ENCODE results near the gene EGF. TPM values are rescaled to one million over a fixed set of nuclear protein-coding genes. Genes with fewer than 3 reads are reported as not detected.
"Not testable (repeated sequence)": the region's sequence is repeated elsewhere in the genome, so short reads cannot be mapped to it uniquely, and the experiment has no call there.

EGF gene
- total RNA-seq, 3 donors from 2014 or later, result 1.6 to 2.6 (median 2.5) TPM

GRCh38 chr4:109930464-109930863 is 17.8 kb downstream of the EGF start:
- H3K4me3 ChIP-seq, result no peak overlapping the region
- TF ChIP-seq CTCF (IDR thresholded peaks at IDR 0.05), result no peak
- ATAC-seq (no peak), DNase-seq (no peak)
- no peaks in the 10 kb centered on the region for H3K36me3 ChIP-seq (ENCODE audit: low read depth)
- intact Hi-C loops (cut with DNase I, micrococcal nuclease), result no loop called here
- no peaks in the 10 kb centered on the region for H3K9me3 ChIP-seq
- no peaks in the 10 kb centered on the region for H3K4me1 ChIP-seq (ENCODE audit: low read depth)

DNA sequence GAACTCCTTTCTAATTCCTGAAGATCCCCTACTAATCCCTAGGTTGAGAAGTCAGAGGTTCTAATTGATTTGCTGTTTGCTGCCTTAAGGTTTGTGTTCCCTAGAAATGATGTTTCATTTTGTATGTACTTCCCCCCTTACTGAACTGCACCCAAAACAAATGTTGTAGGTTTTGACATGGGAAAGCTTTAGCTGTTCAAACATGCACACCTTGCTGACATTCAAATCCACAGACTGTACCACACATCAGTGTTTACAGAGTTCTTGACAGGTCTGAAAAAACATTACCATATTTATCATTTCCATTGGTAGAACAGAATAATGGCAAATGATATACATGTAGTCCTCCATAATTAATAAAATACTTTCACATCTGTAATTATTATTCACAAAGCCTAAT is 18.2 kb downstream of the EGF start:
- Histone ChIP-seq H3K4me1 (ENCODE audit: low read depth) (no peaks in the 10 kb centered on the region), H3K36me3 (ENCODE audit: low read depth) (no peaks in the 10 kb centered on the region), H3K4me3 (no peak overlapping the region), H3K9me3 (no peaks in the 10 kb centered on the region)
- ATAC-seq (no peak), DNase-seq (no peak)
- TF ChIP-seq CTCF (IDR thresholded peaks at IDR 0.05), result no peak
- intact Hi-C loops (cut with DNase I, micrococcal nuclease), result no loop called here

DNA sequence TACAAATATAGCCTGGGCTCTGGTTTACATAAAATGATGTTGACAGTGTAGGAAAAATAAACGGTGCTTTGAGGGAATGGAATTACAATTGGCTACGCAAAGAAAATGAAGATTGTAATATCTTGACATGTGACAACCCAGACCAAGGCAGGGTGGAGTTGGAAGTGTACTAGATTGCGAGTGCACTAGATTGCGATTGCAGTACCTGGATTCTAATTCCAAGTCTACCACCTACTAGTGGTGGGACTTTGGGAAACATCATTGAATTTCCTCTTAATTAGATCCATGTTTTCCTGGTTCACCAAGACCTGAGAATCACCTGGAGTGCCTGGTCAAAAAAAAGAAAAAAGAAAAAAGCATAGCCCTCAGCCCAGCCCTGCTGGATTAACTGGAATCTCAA is 18.6 kb downstream of the EGF start:
- intact Hi-C loops (cut with DNase I, micrococcal nuclease), result no loop called here
- ATAC-seq (no peak), DNase-seq (no peak)
- no peaks in the 10 kb centered on the region for H3K4me1 ChIP-seq (ENCODE audit: low read depth)
- no peak overlapping the region for H3K4me3 ChIP-seq
- no peaks in the 10 kb centered on the region for H3K36me3 ChIP-seq (ENCODE audit: low read depth)
- H3K9me3 ChIP-seq, result no peaks in the 10 kb centered on the region
- no peak for TF ChIP-seq CTCF (IDR thresholded peaks at IDR 0.05)

DNA sequence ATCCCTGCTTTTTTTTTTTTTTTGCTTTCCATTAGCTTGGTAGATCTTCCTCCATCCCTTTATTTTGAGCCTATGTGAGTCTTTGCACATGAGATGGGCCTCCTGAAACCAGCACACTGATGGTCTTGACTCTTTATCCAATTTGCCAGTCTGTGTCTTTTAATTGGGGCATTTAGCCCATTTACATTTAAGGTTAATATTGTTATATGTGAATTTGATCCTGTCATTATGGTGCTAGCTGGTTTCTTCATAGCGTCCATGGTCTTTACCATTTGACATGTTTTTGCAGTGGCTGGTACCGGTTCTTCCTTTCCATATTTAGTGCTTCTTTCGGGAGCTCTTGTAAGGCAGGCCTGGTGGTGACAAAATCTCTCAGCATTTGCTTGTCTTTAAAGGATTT is 24.7 kb downstream of the EGF start:
- DNase-seq; ATAC-seq; H3K4me3 ChIP-seq; H3K9me3 ChIP-seq; H3K36me3 ChIP-seq (ENCODE audit: low read depth); H3K4me1 ChIP-seq (ENCODE audit: low read depth); intact Hi-C loops (cut with DNase I, micrococcal nuclease): not testable (repeated sequence)

DNA sequence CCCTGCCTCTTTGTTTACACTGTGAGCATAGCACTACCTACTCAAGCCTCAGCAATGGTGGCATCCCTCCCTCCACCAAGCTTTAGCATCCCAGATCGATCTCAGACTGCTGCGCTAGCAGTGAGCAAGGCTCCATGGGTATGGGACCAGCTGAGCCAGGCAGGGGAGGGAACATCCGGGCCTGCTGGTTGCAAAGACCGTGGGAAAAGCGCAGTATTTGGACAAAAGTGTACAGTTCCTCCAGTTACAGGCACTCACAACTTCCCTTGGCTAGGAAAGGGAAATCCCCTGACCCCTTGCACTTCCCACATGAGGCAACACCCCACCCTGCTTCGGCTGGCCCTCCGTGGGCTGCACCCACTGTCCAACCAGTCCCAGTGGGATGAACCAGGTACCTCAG is 26.5 kb downstream of the EGF start:
- H3K9me3 ChIP-seq, result no peaks in the 10 kb centered on the region
- ATAC-seq (no peak), DNase-seq (no peak)
- intact Hi-C loops (cut with DNase I, micrococcal nuclease), result no loop called here
- no peaks in the 10 kb centered on the region for H3K4me1 ChIP-seq (ENCODE audit: low read depth)
- no peaks in the 10 kb centered on the region for H3K36me3 ChIP-seq (ENCODE audit: low read depth)
- no peak for TF ChIP-seq CTCF (IDR thresholded peaks at IDR 0.05)
- H3K4me3 ChIP-seq, result no peak overlapping the region

GRCh38 chr4:109942292-109942926 is 29.7 kb downstream of the EGF start:
- H3K4me1 ChIP-seq (ENCODE audit: low read depth), result no peaks in the 10 kb centered on the region
- intact Hi-C loops (cut with DNase I, micrococcal nuclease), result no loop called here
- ATAC-seq (no peak), DNase-seq (no peak)
- no peak overlapping the region for H3K4me3 ChIP-seq
- no peak for TF ChIP-seq CTCF (IDR thresholded peaks at IDR 0.05)
- no peaks in the 10 kb centered on the region for H3K36me3 ChIP-seq (ENCODE audit: low read depth)
- H3K9me3 ChIP-seq, result no peaks in the 10 kb centered on the region

Measured in mucosa of descending colon (tissue), 3 donors.